Activated CD8-positive, alpha-beta T cell treated with anti-CD3 and anti-CD28 coated beads for 36 hours (primary cell): ENCODE results near the gene YIPF5. TPM values are rescaled to one million over a fixed set of nuclear protein-coding genes. Genes with fewer than 3 reads are reported as not detected.

ENCODE experiments used
- ATAC-seq: fragments of 200-7000 bp; cut with Tn5 transposase; one replicate; pipeline ENCODE4 v1.10.0; 2021; ENCODE audit warnings: mild to moderate bottlenecking, moderate library complexity
- CTCF ChIA-PET: fragments of 350-600 bp; sonication (Branson Sonifier 250); formaldehyde crosslinking; loops from one replicate; lab custom pipeline; 2021; ENCODE audit warnings: antibody characterized with exemption; lab: Charles Lee
- POLR2A ChIA-PET: fragments of 350-600 bp; sonication (Branson Sonifier 250); formaldehyde crosslinking; loops from one replicate; lab custom pipeline; 2021; ENCODE audit warnings: antibody characterized with exemption; lab: Charles Lee
- DNase-seq: peaks from one replicate; pipeline ENCODE4 v3.0.0-alpha.2; 2020
- H3K27ac Mint-ChIP-seq: one replicate; pipeline ENCODE4 v1.8.0; 2021; ENCODE audit warnings: mild to moderate bottlenecking, mixed read lengths
- H3K27me3 Mint-ChIP-seq: one replicate; pipeline ENCODE4 v1.8.0; 2021; ENCODE audit warnings: mixed read lengths
- H3K36me3 Mint-ChIP-seq: one replicate; pipeline ENCODE4 v1.8.0; 2021; ENCODE audit warnings: low read depth, mixed read lengths
- H3K4me1 Mint-ChIP-seq: one replicate; pipeline ENCODE4 v1.8.0; 2021; ENCODE audit warnings: low read depth, mixed read lengths
- H3K4me3 Mint-ChIP-seq: one replicate; pipeline ENCODE4 v1.8.0; 2021; ENCODE audit warnings: mild to moderate bottlenecking, moderate library complexity, mixed read lengths
- H3K9me3 Mint-ChIP-seq: one replicate; pipeline ENCODE4 v1.8.0; 2021; ENCODE audit warnings: mixed read lengths
- CTCF ChIP-seq: fragments of 200-600 bp; IDR thresholded peaks from one replicate; pipeline ENCODE4 v1.8.0; 2022; ENCODE audit warnings: antibody characterized with exemption, mild to moderate bottlenecking
- intact Hi-C: fragments of 100-400 bp; cut with micrococcal nuclease; formaldehyde crosslinking; loops from one replicate; pipeline ENCODE4 v1.10.0; 2022
- total RNA-seq, 2 experiments: library from RNA; stranded (reverse); gene quantifications; one replicate each; pipeline ENCODE4 v1.2.3, GENCODE V29; 2021

Gene YIPF5
- total RNA-seq, 2 experiments from 2014 or later, result 38.5 to 39.7 TPM

- CTCF ChIA-PET, result no interaction called here
- ATAC-seq (no peak), DNase-seq (no peak)
- Mint-ChIP-seq H3K36me3 (peaks cover 33% of the 10 kb centered on the region), H3K4me3 (no peak overlapping the region), H3K27me3 (no peaks in the 10 kb centered on the region), H3K4me1 (peaks cover 10% of the 10 kb centered on the region), H3K9me3 (no peaks in the 10 kb centered on the region), H3K27ac (no peak overlapping the region)
- POLR2A ChIA-PET, result no interaction called here
- TF ChIP-seq CTCF, result no peak
- intact Hi-C loops, result no loop called here
Observed at GRCh38 chr5:144162686-144163085, 7.8 kb downstream of the YIPF5 start.

GRCh38 chr5:144156767-144157171, 13.7 kb downstream of the YIPF5 start:
- Mint-ChIP-seq H3K9me3 (no peaks in the 10 kb centered on the region), H3K4me3 (no peak overlapping the region), H3K36me3 (peaks cover 11% of the 10 kb centered on the region), H3K4me1 (peaks cover 2% of the 10 kb centered on the region), H3K27me3 (no peaks in the 10 kb centered on the region), H3K27ac (peak overlapping the region; percentile 5)
- CTCF ChIA-PET, result no interaction called here
- TF ChIP-seq CTCF, result no peak
- DNase-seq (no peak), ATAC-seq (no peak)
- POLR2A ChIA-PET, result interaction anchor here (0.6 kb wide), 1 partner anchor 33 kb away, joined by 3 read pairs; no protein-coding TSS in a partner anchor
- intact Hi-C loops, result no loop called here

- H3K36me3 Mint-ChIP-seq, result no peaks in the 10 kb centered on the region
- intact Hi-C loops, result no loop called here
- ATAC-seq, result no peak
- H3K4me3 Mint-ChIP-seq, result no peak overlapping the region
- H3K27ac Mint-ChIP-seq, result no peak overlapping the region
- H3K4me1 Mint-ChIP-seq, result no peaks in the 10 kb centered on the region
- H3K9me3 Mint-ChIP-seq, result no peaks in the 10 kb centered on the region
- no peak for DNase-seq
- H3K27me3 Mint-ChIP-seq, result no peaks in the 10 kb centered on the region
- no peak for TF ChIP-seq CTCF
- ChIA-PET POLR2A (no interaction called here), CTCF (no interaction called here)
Observed at GRCh38 chr5:144151026-144151425, 19.4 kb downstream of the YIPF5 start.

GRCh38 chr5:144144956-144145751, 25.3 kb downstream of the YIPF5 start:
- no peaks in the 10 kb centered on the region for H3K36me3 Mint-ChIP-seq
- peaks cover 2% of the 10 kb centered on the region for H3K4me1 Mint-ChIP-seq
- no peaks in the 10 kb centered on the region for H3K9me3 Mint-ChIP-seq
- peaks cover 5% of the 10 kb centered on the region for H3K27me3 Mint-ChIP-seq
- ATAC-seq, result no peak
- DNase-seq, result no peak
- POLR2A ChIA-PET, result no interaction called here
- intact Hi-C loops, result no loop called here
- H3K4me3 Mint-ChIP-seq, result no peak overlapping the region
- TF ChIP-seq CTCF, result no peak
- no peak overlapping the region for H3K27ac Mint-ChIP-seq
- CTCF ChIA-PET, result interaction anchor here (1.2 kb wide), 1 partner anchor 12 kb away, joined by 4 read pairs; no protein-coding TSS in a partner anchor

GRCh38 chr5:144143625-144144024, 26.8 kb downstream of the YIPF5 start:
- no peak for ATAC-seq
- no peak for DNase-seq
- Mint-ChIP-seq H3K9me3 (no peaks in the 10 kb centered on the region), H3K27me3 (peaks cover 5% of the 10 kb centered on the region), H3K36me3 (no peaks in the 10 kb centered on the region), H3K4me1 (peaks cover 2% of the 10 kb centered on the region), H3K4me3 (no peak overlapping the region), H3K27ac (no peak overlapping the region)
- ChIA-PET CTCF (interaction anchor here (2.9 kb wide), 1 partner anchor 11 kb away, joined by 19 read pairs; no protein-coding TSS in a partner anchor), POLR2A (no interaction called here)
- intact Hi-C loops, result no loop called here
- TF ChIP-seq CTCF, result no peak
